H1 (cell line): ENCODE results near the gene CAPN15. TPM values are rescaled to one million over a fixed set of nuclear protein-coding genes. Genes with fewer than 3 reads are reported as not detected.

Source experiments
- CTCF ChIA-PET: fragments of 300-600 bp; sonication (Branson Sonifier 250); formaldehyde crosslinking; loops from one replicate; lab custom pipeline; 2021; ENCODE audit not compliant: partially characterized antibody; lab: Charles Lee
- POLR2A ChIA-PET: fragments of 300-600 bp; sonication (Branson Sonifier 250); formaldehyde crosslinking; loops from one replicate; lab custom pipeline; 2021; ENCODE audit warnings: inconsistent platforms; ENCODE audit not compliant: partially characterized antibody; lab: Charles Lee
- DNase-seq, 2 experiments: peaks; one replicate each; pipeline versions ENCODE4 v3.0.0 to v3.0.0-alpha.2; 2010 to 2022; ENCODE audit warnings: low spot score in 2 of 2, low read depth in 1 of 2, mixed read lengths in 1 of 2
- FAIRE-seq: peaks from 2 replicates; lab custom pipeline; 2011; peaks lifted over from hg19 to GRCh38; lab: Jason Lieb, UNC
- H2AFZ ChIP-seq: 2 replicates; pipeline ENCODE4 v1.8.1; 2012; ENCODE audit warnings: low read length, inconsistent platforms
- H2AK5ac ChIP-seq: 2 replicates; pipeline ENCODE4 v1.6.1; 2013; ENCODE audit warnings: low read depth, low read length
- H2BK120ac ChIP-seq: replicated peaks from 2 replicates; pipeline ENCODE3; 2013; ENCODE audit warnings: low read depth, low read length, inconsistent platforms
- H2BK12ac ChIP-seq: 2 replicates; pipeline ENCODE4 v1.6.1; 2013; ENCODE audit warnings: low read depth, low read length
- H2BK15ac ChIP-seq: 2 replicates; pipeline ENCODE4 v1.6.1; 2013; ENCODE audit warnings: low read length
- H2BK20ac ChIP-seq: 2 replicates; pipeline ENCODE4 v1.6.1; 2013; ENCODE audit warnings: low read length
- H2BK5ac ChIP-seq: 2 replicates; pipeline ENCODE4 v1.6.1; 2013; ENCODE audit warnings: low read depth, low read length
- H3K14ac ChIP-seq: 2 replicates; pipeline ENCODE4 v1.6.1; 2013; ENCODE audit warnings: inconsistent platforms; ENCODE audit not compliant: insufficient read length
- H3K18ac ChIP-seq: 2 replicates; pipeline ENCODE4 v1.6.1; 2013; ENCODE audit warnings: low read length; ENCODE audit errors: extremely low read depth
- H3K23ac ChIP-seq: 2 replicates; pipeline ENCODE4 v1.6.1; 2013; ENCODE audit warnings: inconsistent platforms; ENCODE audit not compliant: insufficient read length
- H3K23me2 ChIP-seq: 2 replicates; pipeline ENCODE4 v1.6.1; 2013; ENCODE audit warnings: low read depth, low read length
- H3K27ac ChIP-seq: 2 replicates; pipeline ENCODE4 v1.6.1; 2011; ENCODE audit warnings: low read depth, low read length, inconsistent platforms
- H3K27me3 ChIP-seq, 4 experiments: replicated peaks in 1 of 4; 1 replicate in 1 of 4; 2 replicates in 3 of 4; pipeline versions ENCODE4 v1.6.1 to v1.8.1; 2011 to 2013; ENCODE audit warnings: low read length in 3 of 4, mild to moderate bottlenecking in 3 of 4, inconsistent platforms in 2 of 4, mixed read lengths in 2 of 4, moderate library complexity in 1 of 4; ENCODE audit not compliant: control insufficient read depth in 3 of 4, insufficient read depth in 3 of 4; ENCODE audit errors: extremely low read depth in 1 of 4
- H3K36me3 ChIP-seq, 4 experiments: 2 replicates each; pipeline versions ENCODE4 v1.6.1 to v1.8.1; 2011 to 2013; ENCODE audit warnings: mild to moderate bottlenecking in 4 of 4, low read length in 3 of 4, moderate library complexity in 2 of 4, control low read depth in 1 of 4, inconsistent platforms in 1 of 4; ENCODE audit not compliant: insufficient read depth in 4 of 4, control insufficient read depth in 2 of 4
- H3K4ac ChIP-seq: replicated peaks from 2 replicates; pipeline ENCODE3; 2013; ENCODE audit warnings: low read length, low read depth, mixed read lengths, inconsistent platforms; ENCODE audit not compliant: insufficient read length
- H3K4me1 ChIP-seq, 4 experiments: replicated peaks in 1 of 4; 1 replicate in 1 of 4; 2 replicates in 3 of 4; pipeline versions ENCODE4 v1.6.1 to v1.8.1; 2011 to 2013; ENCODE audit warnings: low read length in 3 of 4, inconsistent platforms in 2 of 4, mixed read lengths in 1 of 4; ENCODE audit not compliant: insufficient read depth in 4 of 4, control insufficient read depth in 3 of 4
- H3K4me2 ChIP-seq, 2 experiments: 2 replicates each; pipeline versions ENCODE4 v1.6.1 to v1.8.1; 2011 to 2013; ENCODE audit warnings: low read depth in 2 of 2, low read length in 2 of 2, control low read depth in 1 of 2, inconsistent platforms in 1 of 2, mild to moderate bottlenecking in 1 of 2; ENCODE audit not compliant: insufficient read depth in 1 of 2
- H3K4me3 ChIP-seq, 4 experiments: fragments of 200-600, 300-600 bp in 1 of 4; sonication (generic), shearing (Covaris generic), sonication (Bioruptor Twin) in 1 of 4; 2 replicates each; pipeline versions ENCODE4 v1.5.1 to v1.8.1; 2011 to 2016; ENCODE audit warnings: low read length in 4 of 4, low read depth in 3 of 4, control low read depth in 2 of 4, inconsistent platforms in 2 of 4, mild to moderate bottlenecking in 2 of 4, mixed read lengths in 1 of 4, moderate library complexity in 1 of 4; ENCODE audit not compliant: insufficient read depth in 2 of 4; ENCODE audit errors: extremely low read depth in 1 of 4
- H3K56ac ChIP-seq: replicated peaks from 2 replicates; pipeline ENCODE3; 2013; ENCODE audit warnings: low read depth, mild to moderate bottlenecking, mixed read lengths, low read length, inconsistent platforms; ENCODE audit not compliant: insufficient read length
- H3K79me1 ChIP-seq: 2 replicates; pipeline ENCODE4 v1.6.1; 2013; ENCODE audit warnings: low read depth, low read length, control low read depth
- H3K79me2 ChIP-seq, 2 experiments: 2 replicates each; pipeline versions ENCODE4 v1.6.1 to v1.8.1; 2012 to 2013; ENCODE audit warnings: low read length in 2 of 2, mild to moderate bottlenecking in 2 of 2, inconsistent platforms in 1 of 2; ENCODE audit not compliant: insufficient read depth in 2 of 2, control insufficient read depth in 1 of 2
- H3K9ac ChIP-seq, 4 experiments: replicated peaks in 1 of 4; 1 replicate in 1 of 4; 2 replicates in 3 of 4; pipeline versions ENCODE4 v1.6.1 to v1.8.1; 2011 to 2013; ENCODE audit warnings: low read depth in 3 of 4, low read length in 3 of 4, control low read depth in 2 of 4, mild to moderate bottlenecking in 2 of 4, moderate library complexity in 2 of 4, inconsistent platforms in 1 of 4; ENCODE audit errors: extremely low read depth in 1 of 4
- H3K9me3 ChIP-seq, 2 experiments: 2 replicates each; pipeline versions ENCODE4 v1.6.1 to v1.8.1; 2012 to 2013; ENCODE audit warnings: mild to moderate bottlenecking in 2 of 2, moderate library complexity in 2 of 2, control low read depth in 1 of 2, inconsistent platforms in 1 of 2, low read depth in 1 of 2, low read length in 1 of 2, mixed read lengths in 1 of 2; ENCODE audit not compliant: insufficient read depth in 2 of 2
- H4K20me1 ChIP-seq, 2 experiments: replicated peaks in 1 of 2; 2 replicates each; pipeline versions ENCODE3 to v1.8.1; 2011 to 2013; ENCODE audit warnings: inconsistent platforms in 2 of 2, low read length in 2 of 2, mild to moderate bottlenecking in 1 of 2; ENCODE audit not compliant: insufficient read depth in 2 of 2, control insufficient read depth in 1 of 2
- H4K5ac ChIP-seq: 2 replicates; pipeline ENCODE4 v1.6.1; 2013; ENCODE audit warnings: low read length, low read depth, mixed read lengths, inconsistent platforms; ENCODE audit not compliant: insufficient read length
- H4K8ac ChIP-seq: 2 replicates; pipeline ENCODE4 v1.8.0; 2013; ENCODE audit warnings: mild to moderate bottlenecking, moderate library complexity, low read length, inconsistent platforms; ENCODE audit not compliant: insufficient read depth; ENCODE audit errors: extremely low read depth
- H4K91ac ChIP-seq: replicated peaks from 2 replicates; pipeline ENCODE3; 2013; ENCODE audit warnings: low read length, mixed read lengths, inconsistent platforms; ENCODE audit not compliant: insufficient read length
- RAD21 ChIP-seq, 2 experiments: IDR thresholded peaks in 1 of 2; conservative IDR thresholded peaks in 1 of 2; 2 replicates each; pipeline ENCODE4 v1.6.1; 2011; ENCODE audit warnings: low read depth in 2 of 2, low read length in 2 of 2, improper control_type of control experiment in 1 of 2, inconsistent platforms in 1 of 2, mild to moderate bottlenecking in 1 of 2, moderate library complexity in 1 of 2
- RNF2 ChIP-seq: fragments of 200-900, 300-1000 bp; sonication (generic); IDR thresholded peaks from 2 replicates; pipeline ENCODE4 v1.7.1; 2016; ENCODE audit warnings: borderline replicate concordance, low read depth, mild to moderate bottlenecking, antibody characterized with exemption, low read length; ENCODE audit not compliant: poor library complexity, severe bottlenecking; ENCODE audit errors: missing control alignments
- WGBS, 2 experiments: shearing (Covaris generic) in 1 of 2; methylation state at CpG; one replicate each; pipeline versions ENCODE4 v1.1.6 to v1.1.7; 2013 to 2015; ENCODE audit warnings: low lambda C conversion rate in 2 of 2, mixed read lengths in 2 of 2, inconsistent platforms in 1 of 2, low coverage in 1 of 2, missing lambda C conversion rate in 1 of 2; ENCODE audit not compliant: insufficient replicate concordance in 2 of 2, insufficient coverage in 1 of 2, insufficient read length in 1 of 2; ENCODE audit errors: extremely low coverage in 1 of 2, missing lambda C conversion rate in 1 of 2; 5-methylcytosine and 5-hydroxymethylcytosine counted together
- polyA plus RNA-seq, 7 experiments: library from polyadenylated mRNA; depleted of rRNA in 3 of 7; stranded (reverse) in 5 of 7; unstranded in 2 of 7; fragments of >200 nt in 5 of 7; fragments of 200-250 nt in 2 of 7; gene quantifications; 1 replicate in 5 of 7; 2 replicates in 1 of 7; 4 replicates in 1 of 7; pipeline versions ENCODE4 v1.2.1 to v1.2.3, GENCODE V29; 2011 to 2013; ENCODE audit warnings: missing spikeins in 2 of 7, mixed read lengths in 2 of 7
- total RNA-seq: library from RNA; stranded (reverse); fragmentation: NEBNext Ultra II Directional; extraction: Animal tissue kit (Norgen Biotek cat#: 25700); gene quantifications from 2 replicates; pipeline ENCODE4 v1.2.1, GENCODE V29; 2021

The CAPN15 gene
- total and polyA plus RNA-seq, 2 of the 8 experiments (the other 6 are each of a cell fraction or from before 2014, with no cell fraction given) = 38.9 to 76.9 TPM

GRCh38 chr16:576823-577201 lies 49.3 kb downstream of the CAPN15 start:
- no peaks in the 10 kb centered on the region for H3K9me3 ChIP-seq
- no peak overlapping the region for H3K18ac ChIP-seq
- H2BK120ac ChIP-seq = no peak overlapping the region
- no peak overlapping the region for H4K91ac ChIP-seq
- H3K56ac ChIP-seq = no peak overlapping the region
- no peak overlapping the region for H4K5ac ChIP-seq
- POLR2A ChIA-PET = interaction anchor here (0.7 to 1.5 kb wide), 9 partner anchors 8 to 193 kb away, joined by 3 to 6 read pairs (median 4); partner anchors contain the start of genes NHLRC4, RHOT2 and WFIKKN1
- no peak overlapping the region for H3K9ac ChIP-seq
- no peak overlapping the region for H3K4me3 ChIP-seq
- DNase-seq = peak in 1 of 2 experiments; percentile 65
- no peak overlapping the region for H2BK5ac ChIP-seq
- 61% methylated on average over 8 of the region's 8 CpGs; no CpG with 5 or more reads in 1 of the 2 experiments for WGBS, 2 experiments
- H3K23ac ChIP-seq = no peak overlapping the region
- no peak for FAIRE-seq
- H3K4ac ChIP-seq = no peak overlapping the region
- H2BK12ac ChIP-seq = no peak overlapping the region
- H3K27ac ChIP-seq = no peak overlapping the region
- H3K4me1 ChIP-seq = peaks cover 0 to 3% (median 1%) of the 10 kb centered on the region in 4 experiments; a peak in 4 of 7 replicates
- H3K14ac ChIP-seq = no peak overlapping the region
- H3K79me2 ChIP-seq = no peaks in the 10 kb centered on the region; a peak in 1 of 4 replicates
- no peaks in the 10 kb centered on the region for H3K79me1 ChIP-seq
- no peak overlapping the region for H2AFZ ChIP-seq
- H2BK15ac ChIP-seq = no peak overlapping the region
- peaks cover 0 to 16% (median 0%) of the 10 kb centered on the region in 4 experiments; a peak in 3 of 8 replicates for H3K36me3 ChIP-seq
- no peak overlapping the region for H2BK20ac ChIP-seq
- H4K8ac ChIP-seq = no peak overlapping the region
- H4K20me1 ChIP-seq = peaks cover 0 to 16% of the 10 kb centered on the region in 2 experiments
- no peak overlapping the region for H3K4me2 ChIP-seq
- no peaks in the 10 kb centered on the region for H3K23me2 ChIP-seq
- no peak overlapping the region for H2AK5ac ChIP-seq
- CTCF ChIA-PET = interaction anchor here (0.6 to 4.8 kb wide), 26 partner anchors 10 to 215 kb away, joined by 3 to 30 read pairs (median 3); partner anchors contain the start of genes NHLRC4 and RAB40C
- no peaks in the 10 kb centered on the region for H3K27me3 ChIP-seq
- peak in 1 of 2 experiments; percentile 9; a peak in 2 of 4 replicates for TF ChIP-seq RAD21 (IDR thresholded peaks at IDR 0.05 in 1 of 2, conservative IDR thresholded peaks at IDR 0.05 in 1 of 2; ENCODE audit: low read depth in 2 of 2, low read length in 2 of 2)
- TF ChIP-seq RNF2 = no peak
